GDM1 (cell line): ENCODE results near the gene TP53AIP1.
A peak's percentile ranks its signal among the peaks of the same experiment; 100 is the strongest.

Experiments used
- DNase-seq: peaks from one replicate; lab custom pipeline; 2025; lab: John Stamatoyannopoulos, UW

The TP53AIP1 gene

GRCh38 chr11:128943428-128943976 is 831 bp upstream of the TP53AIP1 start:
- DNase-seq = no peak

DNA sequence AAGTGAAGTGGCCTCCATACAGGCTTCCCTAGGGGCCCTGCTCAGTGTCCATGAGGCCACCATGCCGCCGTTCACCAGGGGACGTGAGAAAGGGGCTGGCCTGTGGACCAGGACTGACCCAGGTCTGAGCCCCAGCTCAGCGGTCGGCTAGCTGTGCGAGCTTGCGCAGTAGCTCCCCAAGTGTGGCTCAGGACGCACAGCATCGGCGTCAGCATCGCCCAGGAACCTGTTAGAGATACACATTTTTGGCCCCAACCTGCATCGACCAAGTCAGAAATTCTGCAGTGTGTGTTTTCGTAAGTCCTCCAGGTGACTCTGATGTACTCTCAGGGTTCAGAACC is 429 bp downstream of the TP53AIP1 start:
- no peak for DNase-seq

- DNase-seq = no peak
These were observed 949 bp downstream of the TP53AIP1 start for GRCh38 chr11:128941573-128942271.

DNA sequence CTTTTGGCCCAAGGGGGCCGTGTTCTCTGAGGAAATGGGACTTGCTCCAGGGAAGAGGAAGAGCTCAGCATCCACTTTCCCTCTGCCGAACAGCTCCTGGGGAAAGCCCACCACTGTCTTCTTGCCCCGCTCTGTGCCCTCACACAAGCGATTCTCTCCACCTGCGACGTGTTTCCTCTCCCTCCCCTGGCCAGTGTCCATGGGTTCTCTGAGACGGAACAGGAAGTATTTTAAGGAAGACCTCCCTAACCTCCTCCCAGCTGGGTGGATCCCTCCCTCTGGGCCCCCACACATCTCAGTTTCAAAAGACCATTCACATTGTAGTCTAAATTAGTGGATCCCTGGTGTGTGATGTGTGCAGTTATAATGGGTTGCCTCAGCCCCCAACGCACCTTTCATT is 1.6 kb downstream of the TP53AIP1 start:
- DNase-seq = no peak

DNA sequence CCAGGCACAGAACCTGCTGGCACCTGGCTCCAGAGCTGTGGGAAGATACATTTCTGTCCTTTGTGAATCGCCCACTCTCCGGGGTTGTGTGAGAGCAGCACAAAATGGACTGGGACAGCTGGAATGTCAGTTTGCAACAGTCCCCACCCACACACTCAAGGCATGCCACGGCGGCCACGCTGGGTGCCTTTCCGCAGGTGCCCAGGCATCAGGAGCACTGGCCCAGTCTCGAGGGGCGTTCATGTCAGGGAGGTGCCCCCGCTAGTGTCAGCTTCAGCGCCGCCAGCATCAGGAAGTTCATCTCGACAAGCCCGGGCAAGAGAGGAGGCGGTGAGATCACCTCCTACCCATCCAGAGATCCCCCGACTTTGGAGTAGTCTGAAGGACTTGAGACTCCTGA is 2.1 kb downstream of the TP53AIP1 start:
- no peak for DNase-seq

- DNase-seq = no peak
These were observed 2.5 kb downstream of the TP53AIP1 start for GRCh38 chr11:128940156-128940555.

DNA sequence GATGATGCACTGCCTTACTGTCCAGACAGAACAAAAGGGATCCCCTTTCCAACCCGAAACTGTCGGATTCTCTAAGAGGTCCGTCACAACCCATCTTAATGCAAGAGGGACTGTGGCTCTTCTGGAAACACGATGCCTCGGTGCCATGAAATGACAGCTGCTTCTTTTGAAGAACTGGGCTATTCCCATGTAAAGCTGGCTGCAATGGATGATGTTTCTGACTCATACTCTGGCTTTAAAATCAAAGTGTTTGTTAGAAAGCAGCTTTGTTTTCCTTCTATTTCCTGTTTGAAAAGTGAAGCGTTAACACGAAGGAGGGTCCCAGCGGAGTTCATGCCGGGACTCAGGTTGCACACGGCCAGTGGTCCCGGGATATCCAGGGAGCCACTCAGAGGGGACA is 3.1 kb downstream of the TP53AIP1 start:
- DNase-seq = no peak

DNA sequence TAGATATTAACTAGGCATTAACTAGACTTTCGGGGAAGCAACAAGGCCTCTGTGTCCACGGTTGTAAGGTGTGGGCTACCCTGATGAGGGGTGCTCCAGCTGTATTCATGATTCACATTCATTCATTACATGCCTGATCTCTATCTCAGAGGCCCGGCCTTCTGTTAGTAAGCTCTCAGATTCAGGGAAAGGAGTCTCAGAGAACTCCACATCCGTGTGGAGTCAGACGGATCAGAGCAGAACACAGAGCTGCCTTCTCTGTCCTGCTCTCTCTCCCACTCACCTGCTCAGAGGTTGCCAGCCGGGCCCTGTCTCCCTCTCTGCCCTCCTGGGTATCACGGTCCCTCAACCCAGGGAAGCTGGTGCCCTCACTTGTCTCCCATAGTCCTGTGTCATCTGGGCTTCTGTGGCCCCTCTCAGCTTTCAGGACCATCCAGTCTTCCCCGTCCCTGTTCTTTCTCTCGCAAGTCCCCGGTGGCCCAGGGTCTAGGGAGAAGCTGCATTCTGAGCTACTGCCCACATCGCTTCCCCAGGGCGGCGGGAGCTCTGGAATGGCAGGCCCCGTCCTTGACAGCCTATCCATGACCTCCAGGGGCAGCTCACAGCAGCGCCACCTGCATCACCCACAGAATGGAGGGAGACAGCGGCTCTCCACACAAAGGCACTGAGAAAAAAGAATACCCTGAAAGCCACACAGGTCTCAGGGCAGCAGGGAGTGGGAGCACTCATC is 4.3 kb downstream of the TP53AIP1 start:
- no peak for DNase-seq

GRCh38 chr11:128937480-128937879 is 5.2 kb downstream of the TP53AIP1 start:
- no peak for DNase-seq

DNA sequence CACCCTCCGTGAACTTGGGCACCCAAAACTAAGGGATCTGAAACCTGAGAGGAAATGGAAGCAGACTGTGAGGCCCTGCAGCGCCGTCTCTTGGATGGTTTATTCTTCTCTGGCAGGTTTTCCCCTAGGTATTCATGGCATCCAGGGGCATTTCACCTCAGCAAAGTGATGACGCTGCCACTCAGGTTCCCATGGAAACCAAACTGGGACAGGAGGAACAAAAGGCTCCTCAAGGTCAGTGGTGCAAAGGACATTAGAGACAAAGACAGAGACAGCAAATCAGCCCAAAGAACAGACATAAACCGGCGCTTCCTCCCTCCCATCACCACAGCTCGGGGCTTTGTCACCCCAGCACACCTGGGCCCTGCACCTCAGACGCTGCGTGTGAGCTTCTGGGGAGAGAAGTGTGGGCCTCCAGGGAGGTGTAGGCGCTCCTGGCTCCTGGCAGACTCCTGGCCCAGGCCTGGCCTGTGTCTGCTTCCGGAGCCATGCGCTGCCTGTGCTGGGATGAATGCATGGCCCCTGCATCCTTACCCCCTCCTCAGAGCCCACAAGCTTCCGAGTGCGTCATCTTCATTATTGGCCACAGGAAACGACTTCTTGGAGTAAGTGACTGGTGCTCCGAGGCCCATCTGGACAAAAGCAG is 5.9 kb downstream of the TP53AIP1 start:
- DNase-seq = no peak

DNA sequence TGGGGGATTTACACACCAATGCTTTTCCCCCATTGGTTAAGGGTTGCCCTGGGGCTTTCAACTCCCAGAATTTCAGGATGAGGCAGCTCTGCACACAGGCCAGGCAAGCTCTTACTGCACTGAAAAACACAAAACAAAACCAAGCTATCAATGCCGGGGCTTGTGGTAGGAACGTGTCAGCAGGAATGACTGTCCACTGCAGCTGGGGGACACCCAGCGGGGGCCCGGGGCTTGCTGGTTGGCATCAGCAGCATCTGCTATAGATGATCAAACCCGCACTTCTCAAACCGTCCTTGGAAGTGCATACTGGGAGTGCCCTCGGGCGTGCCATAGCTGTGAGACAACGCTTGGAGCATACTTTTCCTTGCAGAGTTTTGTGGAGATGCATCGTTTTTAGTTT is 7.7 kb downstream of the TP53AIP1 start:
- DNase-seq = no peak

DNA sequence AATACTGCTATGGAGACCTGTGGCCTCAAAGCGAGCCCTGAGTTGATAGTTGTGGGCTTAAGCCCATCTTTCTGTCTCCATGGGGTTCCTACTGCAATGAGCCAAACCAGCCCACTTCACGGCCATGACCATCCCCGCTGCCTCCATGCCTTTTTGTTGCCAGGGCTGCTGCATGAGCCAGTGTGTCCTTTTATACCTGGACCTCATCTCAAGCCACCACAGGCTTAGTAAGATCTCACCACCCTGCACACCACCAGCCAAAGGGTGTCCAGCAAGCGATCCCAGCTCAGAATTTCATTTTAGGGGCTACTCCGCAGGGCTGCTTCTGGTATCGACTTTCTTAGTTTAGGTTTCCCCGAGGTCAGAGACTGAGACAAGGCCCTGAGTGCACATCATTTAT is 8.3 kb downstream of the TP53AIP1 start:
- DNase-seq = no peak

DNA sequence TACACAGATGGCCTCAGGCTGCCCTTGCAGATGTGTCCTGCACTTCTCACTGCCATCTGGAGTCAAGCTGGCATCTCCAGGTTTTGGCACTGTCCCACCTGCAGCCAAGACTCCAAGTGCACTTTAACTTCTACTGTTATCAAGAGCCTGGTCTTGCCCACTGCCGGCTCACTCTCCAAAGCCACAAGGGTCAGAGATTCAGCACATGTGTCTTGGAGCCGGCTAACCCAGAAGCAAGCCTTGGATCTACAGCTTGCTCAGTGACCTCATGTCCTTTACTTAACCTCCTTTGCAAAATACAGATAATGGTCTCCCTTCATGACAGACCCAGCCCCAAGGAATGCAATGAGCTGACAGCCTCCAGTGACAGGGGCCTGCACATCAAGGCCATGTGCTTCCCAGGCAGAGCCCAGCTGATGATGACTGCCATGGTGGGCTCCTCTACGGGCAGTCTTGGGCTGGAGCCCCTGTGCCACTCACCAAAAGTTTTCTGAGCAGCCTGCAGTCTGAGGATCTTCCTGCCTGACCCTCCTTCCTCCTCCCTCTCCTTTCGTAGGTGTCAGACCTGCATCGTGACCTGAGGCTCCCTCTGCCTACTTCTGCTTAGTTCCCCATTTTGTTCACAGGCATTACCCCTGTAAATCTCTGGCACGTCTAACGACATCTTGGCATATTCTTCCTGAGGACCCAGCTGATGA is 9.0 kb downstream of the TP53AIP1 start:
- DNase-seq = peak; percentile 40

- DNase-seq = no peak
These were observed 11.0 kb downstream of the TP53AIP1 start for GRCh38 chr11:128931668-128932067.

DNA sequence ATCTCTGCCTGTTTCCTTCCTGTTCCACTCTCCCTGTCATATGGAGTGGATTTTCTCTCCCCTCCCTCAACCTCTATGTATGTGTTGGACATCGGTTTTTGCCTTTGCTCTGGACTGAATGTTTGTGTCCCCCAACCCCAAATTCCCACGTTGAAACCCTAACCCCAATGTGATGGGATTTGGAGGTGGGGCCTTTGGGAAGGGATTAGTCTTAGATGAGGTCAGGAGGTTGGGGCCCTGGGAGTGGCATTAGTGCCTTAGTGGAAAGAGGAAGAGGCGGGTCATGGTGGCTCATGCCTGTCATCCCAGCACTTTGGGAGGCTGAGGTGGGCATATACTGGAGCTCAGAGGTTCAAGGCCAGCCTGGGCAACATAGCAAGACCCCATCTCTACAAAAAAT is 11.6 kb downstream of the TP53AIP1 start:
- DNase-seq = no peak

DNA sequence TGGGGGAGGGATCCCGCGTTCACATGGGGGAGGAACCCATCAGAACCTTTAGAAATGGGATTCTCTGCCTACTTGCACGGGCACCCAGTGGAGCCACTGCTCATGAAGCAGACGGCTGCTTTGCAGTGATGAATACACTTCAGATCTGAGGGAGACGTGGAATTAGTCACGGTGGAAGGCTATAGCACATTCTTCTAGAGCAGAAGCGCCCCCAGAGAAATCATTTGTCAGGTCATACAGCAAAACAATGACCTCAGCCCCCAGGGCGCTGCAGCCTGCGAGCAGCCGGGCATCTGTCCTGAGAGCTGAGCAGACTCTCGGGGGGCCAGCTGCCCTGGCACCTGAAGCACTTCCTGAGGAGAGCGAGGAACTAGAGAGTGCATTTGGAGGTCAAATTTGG is 12.7 kb downstream of the TP53AIP1 start:
- DNase-seq = no peak

DNA sequence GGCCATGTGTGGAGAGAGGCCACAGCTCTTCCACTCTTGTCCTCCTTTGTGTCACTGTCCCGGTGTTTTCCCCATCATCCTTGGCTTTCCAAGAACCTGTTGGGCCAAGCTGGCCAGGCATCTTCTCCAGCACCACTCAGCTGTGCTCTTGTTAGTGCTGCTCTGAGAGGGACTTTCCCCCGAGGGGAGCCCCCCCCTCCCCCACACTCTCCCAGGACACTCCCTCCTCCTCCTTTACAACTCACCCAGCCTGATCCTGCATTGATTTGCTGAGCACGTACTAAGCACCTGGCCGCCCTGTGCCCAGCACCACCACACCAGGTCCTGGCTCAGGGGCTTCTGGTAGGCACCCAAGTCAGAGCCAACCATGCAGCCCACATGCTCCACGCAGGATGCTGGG is 13.2 kb downstream of the TP53AIP1 start:
- DNase-seq = no peak

DNA sequence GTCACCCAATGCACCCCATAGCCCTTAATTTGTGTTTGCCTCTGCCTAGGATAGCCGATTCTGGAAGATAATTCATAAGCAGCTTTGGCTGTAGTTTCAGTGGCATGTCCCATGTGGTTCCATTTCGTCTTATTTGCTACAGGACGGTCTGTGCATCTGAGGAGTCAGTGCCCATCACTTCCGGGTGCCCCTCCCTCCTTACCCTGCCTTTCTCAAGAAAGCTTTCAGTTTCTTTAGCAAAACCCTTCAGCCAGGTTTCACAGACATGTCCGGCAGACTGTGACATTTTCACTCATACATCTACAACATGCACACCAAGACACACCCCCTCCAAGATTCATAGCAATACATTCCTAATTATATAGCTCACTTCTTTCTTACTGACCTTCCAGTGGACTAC is 14.3 kb downstream of the TP53AIP1 start:
- no peak for DNase-seq

DNA sequence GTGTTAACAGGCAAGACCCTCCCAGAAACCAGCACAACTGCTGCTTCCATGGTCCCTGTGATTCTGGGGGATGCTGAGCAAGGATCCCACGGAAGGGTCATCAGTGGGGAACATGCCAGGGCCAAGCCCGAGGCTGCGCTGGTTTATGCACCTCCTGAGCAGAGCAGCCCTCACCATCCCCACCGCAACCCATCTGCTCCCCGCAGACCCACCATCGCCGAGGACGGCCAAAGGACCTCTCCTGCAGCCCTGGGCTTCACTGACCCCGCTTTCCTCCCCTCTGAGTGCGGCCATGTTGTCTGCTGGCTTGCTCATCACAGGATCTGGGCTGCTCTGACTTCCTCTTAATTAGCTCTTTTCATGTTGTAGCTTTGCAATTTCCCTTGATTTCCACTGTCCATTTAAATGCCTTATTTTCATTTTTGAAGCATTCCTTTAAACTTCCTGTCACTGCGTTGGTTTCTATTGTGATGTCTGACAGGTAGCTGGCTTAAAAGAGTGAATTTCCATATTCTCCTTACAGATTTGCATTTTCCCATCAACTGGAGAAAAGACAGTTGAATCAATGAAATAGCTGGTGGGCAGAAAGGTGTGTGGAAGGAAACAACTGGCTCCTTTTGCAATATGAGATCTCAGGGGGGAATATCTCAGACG is 14.9 kb downstream of the TP53AIP1 start:
- DNase-seq = no peak

DNA sequence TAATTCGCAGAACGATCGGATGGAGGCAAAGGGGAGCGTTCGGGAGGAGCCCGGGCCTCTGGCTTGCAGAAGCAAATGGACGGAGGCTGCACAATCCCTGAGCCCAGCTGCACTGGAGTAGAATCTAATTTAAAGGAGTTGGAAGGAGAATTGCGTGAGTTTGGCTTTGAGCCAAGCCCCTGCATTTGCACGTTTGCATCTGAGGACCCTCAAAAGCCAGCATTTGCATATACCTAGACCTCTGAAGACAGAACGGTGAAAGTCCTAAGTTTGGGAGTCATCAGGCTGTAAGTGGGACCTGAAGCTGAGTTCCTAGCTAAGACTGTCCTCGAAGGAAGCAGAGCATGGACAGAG is 15.6 kb downstream of the TP53AIP1 start:
- DNase-seq = no peak

DNA sequence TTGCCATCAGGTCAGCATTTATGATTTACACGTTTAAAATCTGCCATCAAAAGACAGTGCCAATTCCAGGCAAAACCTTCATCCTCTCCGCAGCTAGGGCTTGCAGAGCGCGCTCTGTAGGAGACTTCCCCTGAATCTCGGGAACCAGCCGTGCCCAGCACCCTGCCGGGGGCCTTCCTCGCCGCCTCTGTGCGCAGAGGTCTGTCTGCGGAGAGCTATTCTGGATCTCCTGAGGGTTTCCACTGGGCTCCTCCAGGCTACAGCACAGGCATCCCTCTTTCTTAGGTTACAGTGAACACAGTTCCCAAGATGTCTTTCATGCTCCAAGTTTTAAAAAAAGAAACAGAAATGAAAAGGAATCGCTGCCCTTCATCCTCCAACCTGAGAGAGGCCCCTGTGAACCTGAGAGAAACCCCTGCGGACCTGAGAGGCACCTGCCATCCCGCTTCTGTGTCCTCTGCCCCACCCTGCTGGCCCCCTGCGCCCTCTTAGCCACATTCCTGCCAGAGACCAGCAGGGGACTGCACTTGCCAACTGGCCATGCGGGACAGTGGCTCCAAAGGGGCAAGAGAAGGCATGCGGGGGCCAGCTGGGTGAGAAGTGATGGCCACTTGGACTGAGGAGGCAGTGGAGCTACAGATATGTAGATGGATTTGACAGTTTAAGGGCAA is 16.1 kb downstream of the TP53AIP1 start:
- DNase-seq = no peak

DNA sequence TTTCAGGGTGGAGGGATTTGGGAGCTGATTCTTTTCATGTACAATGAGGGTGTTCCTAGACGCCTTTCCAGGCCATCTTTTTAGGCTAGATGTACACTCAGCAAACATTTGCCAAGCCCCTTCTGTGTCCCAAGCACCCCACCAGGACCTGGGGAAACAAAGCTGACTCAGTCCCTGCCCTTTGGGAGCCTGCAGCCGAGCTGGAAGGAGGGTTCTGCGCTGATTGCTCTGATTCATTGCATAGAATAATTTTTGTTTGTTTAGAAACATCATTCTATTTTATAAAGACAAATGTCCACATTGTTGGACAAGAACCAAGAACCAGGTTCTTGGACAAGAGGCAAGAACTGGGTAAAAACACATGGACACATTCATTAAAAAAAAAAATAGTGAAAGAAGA is 16.7 kb downstream of the TP53AIP1 start:
- DNase-seq = no peak
